PFSK-1 (cell line): Measurements from ENCODE around the gene HACD2.

ENCODE experiments used
- FOXP2 ChIP-seq: optimal IDR thresholded peaks from 2 replicates; pipeline ENCODE3; 2011; ENCODE audit warnings: borderline replicate concordance, control low read depth, inconsistent platforms; ENCODE audit not compliant: insufficient read depth; ENCODE audit errors: extremely low read length, extremely low read depth
- POLR2AphosphoS5 ChIP-seq: IDR thresholded peaks from 2 replicates; pipeline ENCODE4 v1.6.1; 2012; ENCODE audit warnings: low read depth, mild to moderate bottlenecking, control low read depth, low read length, moderate library complexity
- REST ChIP-seq, 2 experiments: IDR thresholded peaks; 2 replicates each; pipeline versions ENCODE4 v1.6.1 to v1.8.0; 2011 to 2012; ENCODE audit warnings: low read depth in 2 of 2, low read length in 2 of 2, control low read depth in 1 of 2, inconsistent platforms in 1 of 2, mild to moderate bottlenecking in 1 of 2, moderate library complexity in 1 of 2; ENCODE audit not compliant: insufficient read depth in 1 of 2
- SIN3A ChIP-seq: IDR thresholded peaks from 2 replicates; pipeline ENCODE4 v1.6.1; 2012; ENCODE audit warnings: mild to moderate bottlenecking, low read length, moderate library complexity, borderline replicate concordance; ENCODE audit not compliant: insufficient read depth
- TAF1 ChIP-seq: IDR thresholded peaks from 2 replicates; pipeline ENCODE4 v1.6.1; 2012; ENCODE audit warnings: low read length, control low read depth, borderline replicate concordance; ENCODE audit not compliant: insufficient read depth

Gene HACD2

GRCh38 chr3:123534264-123534663 lies 50.6 kb downstream of the HACD2 start:
- TF ChIP-seq FOXP2 = no peak
- TF ChIP-seq POLR2AphosphoS5 = no peak
- TF ChIP-seq SIN3A = no peak
- no peak for TF ChIP-seq REST (IDR thresholded peaks at IDR 0.05; ENCODE audit: insufficient read depth in 1 of 2, low read depth in 2 of 2, low read length in 2 of 2)
- TF ChIP-seq TAF1 = no peak

GRCh38 chr3:123533554-123534159 lies 51.2 kb downstream of the HACD2 start:
- TF ChIP-seq TAF1 = no peak
- no peak for TF ChIP-seq SIN3A
- TF ChIP-seq REST (IDR thresholded peaks at IDR 0.05; ENCODE audit: insufficient read depth in 1 of 2, low read depth in 2 of 2, low read length in 2 of 2) = no peak
- TF ChIP-seq POLR2AphosphoS5 = no peak
- no peak for TF ChIP-seq FOXP2

- TF ChIP-seq FOXP2 (no peak), SIN3A (no peak), REST (IDR thresholded peaks at IDR 0.05; ENCODE audit: insufficient read depth in 1 of 2, low read depth in 2 of 2, low read length in 2 of 2) (no peak), POLR2AphosphoS5 (no peak), TAF1 (no peak)
These were observed 56.7 kb downstream of the HACD2 start for GRCh38 chr3:123528130-123528529.

GRCh38 chr3:123527046-123527445 lies 57.8 kb downstream of the HACD2 start:
- no peak for TF ChIP-seq TAF1
- TF ChIP-seq REST (IDR thresholded peaks at IDR 0.05; ENCODE audit: insufficient read depth in 1 of 2, low read depth in 2 of 2, low read length in 2 of 2) = no peak
- no peak for TF ChIP-seq POLR2AphosphoS5
- TF ChIP-seq SIN3A = no peak
- TF ChIP-seq FOXP2 = no peak

GRCh38 chr3:123526474-123526873 lies 58.4 kb downstream of the HACD2 start:
- TF ChIP-seq FOXP2 (no peak), SIN3A (no peak), TAF1 (no peak), POLR2AphosphoS5 (no peak), REST (IDR thresholded peaks at IDR 0.05; ENCODE audit: insufficient read depth in 1 of 2, low read depth in 2 of 2, low read length in 2 of 2) (no peak)
